IMR-90 (cell line): ENCODE measurements around the gene SLC39A11. TPM values are rescaled to one million over a fixed set of nuclear protein-coding genes. Genes with fewer than 3 reads are reported as not detected.
"Not testable (repeated sequence)": the region's sequence is repeated elsewhere in the genome, so short reads cannot be mapped to it uniquely, and the experiment has no call there.

Experiments
- ATAC-seq: fragments of 200-7000 bp; cut with Tn5 transposase; 2 replicates; pipeline ENCODE4 v1.9.1; 2020; ENCODE audit warnings: low read depth, mild to moderate bottlenecking, moderate library complexity
- BruUV-seq: library from RNA; stranded (reverse); fragments of 400-500 nt; replicated peaks from 2 replicates; lab custom pipeline; 2021; lab: Mats Ljungman, UMichigan
- CTCF ChIA-PET: fragments of 300-600 bp; formaldehyde crosslinking; extraction: SDS; loops from one replicate; lab custom pipeline; 2021; ENCODE audit warnings: antibody characterized with exemption; lab: Yijun Ruan, JAX
- POLR2A ChIA-PET: fragments of 300-600 bp; sonication (Branson Sonifier 250); formaldehyde crosslinking; loops from one replicate; lab custom pipeline; 2022; ENCODE audit warnings: antibody characterized with exemption; ENCODE audit not compliant: unreplicated experiment; lab: Charles Lee
- DNase-seq: peaks from one replicate; pipeline ENCODE4 v3.0.0; 2013
- H2AFZ ChIP-seq: replicated peaks from 2 replicates; pipeline ENCODE3; 2013; ENCODE audit warnings: low read length, mild to moderate bottlenecking; ENCODE audit not compliant: poor library complexity
- H2AK5ac ChIP-seq: 2 replicates; pipeline ENCODE4 v1.6.1; 2013; ENCODE audit warnings: low read depth, low read length, inconsistent platforms
- H2AK9ac ChIP-seq: replicated peaks from 2 replicates; pipeline ENCODE3; 2013; ENCODE audit warnings: mild to moderate bottlenecking, low read depth, low read length, moderate library complexity; ENCODE audit not compliant: poor library complexity
- H2BK120ac ChIP-seq: 2 replicates; pipeline ENCODE4 v1.6.1; 2013; ENCODE audit warnings: low read depth, low read length, inconsistent platforms
- H2BK15ac ChIP-seq: 3 replicates; pipeline ENCODE4 v1.6.1; 2013; ENCODE audit warnings: low read depth, low read length, inconsistent platforms
- H2BK20ac ChIP-seq: 2 replicates; pipeline ENCODE4 v1.6.1; 2013; ENCODE audit warnings: low read depth, mild to moderate bottlenecking, inconsistent platforms, low read length, moderate library complexity
- H2BK5ac ChIP-seq: 2 replicates; pipeline ENCODE4 v1.6.1; 2013; ENCODE audit warnings: mild to moderate bottlenecking, low read depth, low read length, inconsistent platforms; ENCODE audit not compliant: poor library complexity, severe bottlenecking
- H3K14ac ChIP-seq: replicated peaks from 2 replicates; pipeline ENCODE4 v1.6.1; 2013; ENCODE audit warnings: low read depth, low read length, inconsistent platforms
- H3K18ac ChIP-seq: 2 replicates; pipeline ENCODE4 v1.6.1; 2013; ENCODE audit warnings: low read depth, low read length, control low read depth
- H3K23ac ChIP-seq: 2 replicates; pipeline ENCODE4 v1.6.1; 2013; ENCODE audit warnings: low read depth, low read length, inconsistent platforms
- H3K27ac ChIP-seq: 2 replicates; pipeline ENCODE4 v1.5.1; 2013; ENCODE audit warnings: mild to moderate bottlenecking, control low read depth, low read length; ENCODE audit not compliant: insufficient read depth
- H3K27me3 ChIP-seq: 2 replicates; pipeline ENCODE4 v1.6.1; 2013; ENCODE audit warnings: low read length; ENCODE audit not compliant: control insufficient read depth, insufficient read depth
- H3K36me3 ChIP-seq: 2 replicates; pipeline ENCODE4 v1.6.1; 2013; ENCODE audit warnings: low read length, mixed read lengths; ENCODE audit not compliant: control insufficient read depth, insufficient read depth
- H3K4ac ChIP-seq: 2 replicates; pipeline ENCODE4 v1.6.1; 2013; ENCODE audit warnings: low read depth, low read length, inconsistent platforms
- H3K4me1 ChIP-seq: 2 replicates; pipeline ENCODE4 v1.6.1; 2013; ENCODE audit warnings: low read length, mixed read lengths; ENCODE audit not compliant: control insufficient read depth, insufficient read depth
- H3K4me2 ChIP-seq: 2 replicates; pipeline ENCODE4 v1.6.1; 2013; ENCODE audit warnings: low read depth, mild to moderate bottlenecking, control low read depth, low read length, moderate library complexity
- H3K4me3 ChIP-seq: 2 replicates; pipeline ENCODE4 v1.5.1; 2013; ENCODE audit warnings: low read depth, mild to moderate bottlenecking, control low read depth, low read length, moderate library complexity; ENCODE audit not compliant: insufficient read depth
- H3K56ac ChIP-seq: 2 replicates; pipeline ENCODE4 v1.6.1; 2013; ENCODE audit warnings: low read length, inconsistent platforms; ENCODE audit not compliant: insufficient read depth; ENCODE audit errors: extremely low read depth
- H3K79me1 ChIP-seq, 2 experiments: 2 replicates each; pipeline ENCODE4 v1.6.1; 2013; ENCODE audit warnings: low read length in 2 of 2, inconsistent platforms in 1 of 2, low read depth in 1 of 2
- H3K9ac ChIP-seq: 2 replicates; pipeline ENCODE4 v1.6.1; 2013; ENCODE audit warnings: low read depth, low read length, control low read depth
- H3K9me1 ChIP-seq: 2 replicates; pipeline ENCODE4 v1.6.1; 2013; ENCODE audit warnings: low read length, inconsistent platforms; ENCODE audit not compliant: insufficient read depth
- H3K9me3 ChIP-seq: 2 replicates; pipeline ENCODE4 v1.6.1; 2013; ENCODE audit warnings: low read length; ENCODE audit not compliant: control insufficient read depth, insufficient read depth
- H4K20me1 ChIP-seq: 2 replicates; pipeline ENCODE4 v1.6.1; 2013; ENCODE audit warnings: low read length, inconsistent platforms; ENCODE audit not compliant: insufficient read depth
- H4K5ac ChIP-seq: 2 replicates; pipeline ENCODE4 v1.6.1; 2013; ENCODE audit warnings: mild to moderate bottlenecking, low read depth, low read length, control low read depth
- H4K8ac ChIP-seq, 2 experiments: 2 replicates each; pipeline ENCODE4 v1.6.1; 2013; ENCODE audit warnings: low read depth in 2 of 2, low read length in 2 of 2, control low read depth in 1 of 2, inconsistent platforms in 1 of 2
- H4K91ac ChIP-seq: 2 replicates; pipeline ENCODE4 v1.6.1; 2013; ENCODE audit warnings: low read depth, low read length, inconsistent platforms; ENCODE audit not compliant: insufficient read depth
- WGBS, 2 experiments: methylation state at CpG; one replicate each; pipeline versions ENCODE4 v1.1.5 to v1.1.7; 2013; ENCODE audit warnings: missing lambda C conversion rate in 2 of 2; ENCODE audit not compliant: insufficient read length in 1 of 2; ENCODE audit errors: extremely low coverage in 2 of 2; 5-methylcytosine and 5-hydroxymethylcytosine counted together
- dilution Hi-C: fragments of 300-500 bp; cut with HindIII; formaldehyde crosslinking; loops from one replicate; pipeline ENCODE4 v1.14.3; 2018; ENCODE audit warnings: low sequenced_read_pairs; ENCODE audit not compliant: unreplicated experiment
- in situ Hi-C: fragments of 300-500 bp; cut with MboI; formaldehyde crosslinking; loops from 3 replicates; pipeline ENCODE4 v1.14.3; 2019; ENCODE audit warnings: low sequenced_read_pairs, inconsistent platforms, mixed read lengths
- intact Hi-C: fragments of 100-400 bp; cut with micrococcal nuclease; formaldehyde crosslinking; loops from 2 replicates; pipeline ENCODE4 v1.10.0; 2022
- polyA plus RNA-seq, 3 experiments: library from polyadenylated mRNA; depleted of rRNA; stranded (reverse); fragments of >200 nt; gene quantifications; 2 replicates each; pipeline ENCODE4 v1.2.3, GENCODE V29; 2012; ENCODE audit warnings: low replicate concordance in 1 of 3
- total RNA-seq: library from RNA; depleted of rRNA; stranded (reverse); fragments of >200 nt; gene quantifications from 2 replicates; pipeline ENCODE4 v1.2.3, GENCODE V29; 2012

Gene SLC39A11
- total and polyA plus RNA-seq, 2 of the 4 experiments (the other 2 are of a cell fraction): 8.8 to 14.3 TPM

DNA sequence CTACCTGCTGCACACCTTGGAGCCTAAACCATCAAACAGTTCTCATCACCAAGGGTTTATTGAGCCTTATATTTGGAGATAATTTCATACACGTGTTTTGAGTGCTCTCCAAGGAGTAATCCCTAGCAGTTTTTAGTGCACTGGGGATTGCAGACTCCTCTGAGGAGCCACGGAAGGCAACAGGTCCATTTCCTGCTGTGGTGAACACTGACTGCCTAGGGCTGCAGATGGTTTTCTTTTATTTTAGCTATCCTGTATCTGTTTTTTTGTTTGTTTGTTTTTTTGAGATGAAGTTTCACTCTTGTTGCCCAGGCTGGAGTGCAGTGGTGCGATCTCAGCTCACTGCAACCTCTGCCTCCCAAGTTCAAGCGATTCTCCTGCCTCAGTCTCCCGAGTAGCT is 93.0 kb downstream of the SLC39A11 start:
- H2AK9ac ChIP-seq, H4K91ac ChIP-seq, H3K18ac ChIP-seq, H3K9me1 ChIP-seq, H2BK5ac ChIP-seq, H2BK20ac ChIP-seq, H4K20me1 ChIP-seq, H3K4me3 ChIP-seq, H3K36me3 ChIP-seq, H3K4me1 ChIP-seq, H3K56ac ChIP-seq, H3K23ac ChIP-seq, POLR2A ChIA-PET, H3K79me1 ChIP-seq, CTCF ChIA-PET, H3K9ac ChIP-seq, H3K4me2 ChIP-seq, H2BK120ac ChIP-seq, H2AFZ ChIP-seq, H3K14ac ChIP-seq, intact Hi-C loops, ATAC-seq, DNase-seq, H3K4ac ChIP-seq, H3K27me3 ChIP-seq, H4K5ac ChIP-seq, H4K8ac ChIP-seq, H2BK15ac ChIP-seq, H2AK5ac ChIP-seq, BruUV-seq, H3K27ac ChIP-seq, dilution Hi-C loops, H3K9me3 ChIP-seq: not testable (repeated sequence)
- in situ Hi-C loops: loop anchor here (25.0 kb wide), 1 partner anchor 437 kb away; no protein-coding TSS in a partner anchor
- WGBS, 2 experiments: no CpG with 5 or more reads among the region's 5 CpGs
